CD4-positive, alpha-beta T cell treated with Interleukin-12 subunit alpha and Interleukin-12 subunit beta, for 1 hour (primary cell): ENCODE measurements around the gene FITM1.

Source experiments
- DNase-seq: peaks from one replicate; pipeline ENCODE4 v3.0.0-alpha.2; 2020

The FITM1 gene

GRCh38 chr14:24162093-24162492 lies 31.6 kb downstream of the FITM1 start:
- no peak for DNase-seq

- no peak for DNase-seq
These were observed 34.1 kb downstream of the FITM1 start for GRCh38 chr14:24164518-24164991.

GRCh38 chr14:24165785-24166184 lies 35.3 kb downstream of the FITM1 start:
- no peak for DNase-seq

GRCh38 chr14:24167469-24168114 lies 37.1 kb downstream of the FITM1 start:
- DNase-seq = no peak

GRCh38 chr14:24171422-24172260 lies 41.2 kb downstream of the FITM1 start, which contains the start of gene REC8:
TSS of gene REC8 (plus strand) at chr14:24172080. CDS start at chr14:24172553, 473 bp downstream.
- peak; percentile 65 for DNase-seq

- no peak for DNase-seq
These were observed 41.9 kb downstream of the FITM1 start for GRCh38 chr14:24172261-24172860.

- DNase-seq = no peak
These were observed 42.4 kb downstream of the FITM1 start for GRCh38 chr14:24172871-24173281.

GRCh38 chr14:24176599-24176998 lies 46.1 kb downstream of the FITM1 start:
- no peak for DNase-seq

GRCh38 chr14:24177041-24177825 lies 46.8 kb downstream of the FITM1 start:
- no peak for DNase-seq

GRCh38 chr14:24177891-24178290 lies 47.4 kb downstream of the FITM1 start:
- no peak for DNase-seq

- DNase-seq = no peak
These were observed 48.1 kb downstream of the FITM1 start for GRCh38 chr14:24178399-24179178.

- DNase-seq = no peak
These were observed 49.0 kb downstream of the FITM1 start for GRCh38 chr14:24179294-24179960.

- DNase-seq = no peak
These were observed 49.7 kb downstream of the FITM1 start for GRCh38 chr14:24179961-24180796.

GRCh38 chr14:24181371-24182077 lies 51.1 kb downstream of the FITM1 start:
- no peak for DNase-seq
